Nephron progenitor cell (in vitro differentiated cells): ENCODE measurements around the gene DDI1.

Experiments used
- DNase-seq: peaks from one replicate; pipeline ENCODE4 v3.0.0; 2021
- H3K27ac Mint-ChIP-seq: 2 replicates; pipeline ENCODE4 v1.8.0; 2021; ENCODE audit warnings: mild to moderate bottlenecking, moderate library complexity, mixed read lengths
- H3K27me3 Mint-ChIP-seq: 2 replicates; pipeline ENCODE4 v1.8.0; 2021; ENCODE audit warnings: mild to moderate bottlenecking, low read depth, mixed read lengths; ENCODE audit not compliant: poor library complexity
- H3K36me3 Mint-ChIP-seq: 2 replicates; pipeline ENCODE4 v1.8.0; 2021; ENCODE audit warnings: low read depth, mixed read lengths
- H3K4me1 Mint-ChIP-seq: 2 replicates; pipeline ENCODE4 v1.8.0; 2021; ENCODE audit warnings: mixed read lengths
- H3K4me3 Mint-ChIP-seq: 2 replicates; pipeline ENCODE4 v1.8.0; 2021; ENCODE audit warnings: mild to moderate bottlenecking, moderate library complexity, mixed read lengths
- H3K9me3 Mint-ChIP-seq: 2 replicates; pipeline ENCODE4 v1.8.0; 2021; ENCODE audit warnings: mild to moderate bottlenecking, moderate library complexity, mixed read lengths
- TF ChIP-seq, protein P1 (sequence below): fragments of 200-600 bp; sonication (generic); IDR thresholded peaks from 2 replicates; pipeline ENCODE4 v1.5.0; 2021; ENCODE audit warnings: antibody characterized with exemption

DDI1 gene

DNA sequence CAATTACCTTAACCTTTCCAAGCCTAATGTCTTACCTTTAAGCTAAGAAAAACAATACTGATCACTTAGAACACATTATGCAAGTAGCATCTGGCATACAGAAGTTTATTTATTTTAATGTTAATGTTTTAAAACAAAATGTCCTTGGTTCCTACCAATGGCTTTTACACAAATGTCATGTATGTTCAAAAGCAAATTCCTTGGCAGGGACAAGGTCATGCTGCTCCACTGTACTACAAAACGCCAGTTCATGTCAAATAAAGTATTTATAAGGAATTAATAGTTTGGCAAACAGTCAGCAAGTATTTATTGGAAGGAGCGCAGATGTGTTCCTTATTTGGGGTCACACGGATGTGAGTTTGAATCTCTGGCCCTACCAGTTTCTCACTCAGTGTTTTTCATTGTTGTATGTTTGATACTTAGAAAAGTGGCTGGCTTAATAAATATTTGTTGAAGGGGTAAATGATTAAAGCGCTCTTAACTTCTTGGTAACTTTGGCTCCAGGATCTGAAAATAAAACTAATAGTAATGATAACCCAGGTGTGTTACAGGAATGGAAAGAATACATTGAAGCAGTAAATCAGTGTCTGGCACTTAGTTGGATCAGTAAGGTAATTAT lies 18.6 kb downstream of the DDI1 start:
- no peak overlapping the region for H3K27ac Mint-ChIP-seq
- TF ChIP-seq, protein P1, sequence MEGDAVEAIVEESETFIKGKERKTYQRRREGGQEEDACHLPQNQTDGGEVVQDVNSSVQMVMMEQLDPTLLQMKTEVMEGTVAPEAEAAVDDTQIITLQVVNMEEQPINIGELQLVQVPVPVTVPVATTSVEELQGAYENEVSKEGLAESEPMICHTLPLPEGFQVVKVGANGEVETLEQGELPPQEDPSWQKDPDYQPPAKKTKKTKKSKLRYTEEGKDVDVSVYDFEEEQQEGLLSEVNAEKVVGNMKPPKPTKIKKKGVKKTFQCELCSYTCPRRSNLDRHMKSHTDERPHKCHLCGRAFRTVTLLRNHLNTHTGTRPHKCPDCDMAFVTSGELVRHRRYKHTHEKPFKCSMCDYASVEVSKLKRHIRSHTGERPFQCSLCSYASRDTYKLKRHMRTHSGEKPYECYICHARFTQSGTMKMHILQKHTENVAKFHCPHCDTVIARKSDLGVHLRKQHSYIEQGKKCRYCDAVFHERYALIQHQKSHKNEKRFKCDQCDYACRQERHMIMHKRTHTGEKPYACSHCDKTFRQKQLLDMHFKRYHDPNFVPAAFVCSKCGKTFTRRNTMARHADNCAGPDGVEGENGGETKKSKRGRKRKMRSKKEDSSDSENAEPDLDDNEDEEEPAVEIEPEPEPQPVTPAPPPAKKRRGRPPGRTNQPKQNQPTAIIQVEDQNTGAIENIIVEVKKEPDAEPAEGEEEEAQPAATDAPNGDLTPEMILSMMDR = no peak
- DNase-seq = no peak
- H3K27me3 Mint-ChIP-seq = no peaks in the 10 kb centered on the region
- H3K9me3 Mint-ChIP-seq = no peaks in the 10 kb centered on the region
- H3K36me3 Mint-ChIP-seq = no peaks in the 10 kb centered on the region
- no peaks in the 10 kb centered on the region for H3K4me1 Mint-ChIP-seq
- H3K4me3 Mint-ChIP-seq = no peak overlapping the region

DNA sequence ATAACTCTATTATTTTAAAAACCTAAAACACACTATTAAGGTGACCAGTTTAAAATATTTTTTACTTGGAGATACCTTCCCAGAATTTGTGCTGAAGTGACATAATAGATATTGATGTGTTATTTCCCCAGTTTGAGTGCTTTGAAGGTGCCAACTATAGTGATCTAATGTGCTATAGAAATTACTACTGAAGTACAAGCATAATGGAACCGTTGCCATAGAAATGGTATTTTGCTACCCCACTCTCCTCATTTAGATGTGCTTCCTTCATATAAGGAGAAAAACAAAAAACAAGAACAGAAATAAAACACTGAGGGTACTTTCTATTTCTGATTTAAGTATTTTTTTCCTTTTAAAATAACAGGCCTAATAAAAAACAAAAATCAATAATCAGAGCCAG lies 19.2 kb downstream of the DDI1 start:
- TF ChIP-seq, protein P1 = no peak
- no peak overlapping the region for H3K27ac Mint-ChIP-seq
- no peaks in the 10 kb centered on the region for H3K27me3 Mint-ChIP-seq
- H3K4me1 Mint-ChIP-seq = no peaks in the 10 kb centered on the region
- DNase-seq = no peak
- H3K4me3 Mint-ChIP-seq = no peak overlapping the region
- no peaks in the 10 kb centered on the region for H3K36me3 Mint-ChIP-seq
- H3K9me3 Mint-ChIP-seq = no peaks in the 10 kb centered on the region

DNA sequence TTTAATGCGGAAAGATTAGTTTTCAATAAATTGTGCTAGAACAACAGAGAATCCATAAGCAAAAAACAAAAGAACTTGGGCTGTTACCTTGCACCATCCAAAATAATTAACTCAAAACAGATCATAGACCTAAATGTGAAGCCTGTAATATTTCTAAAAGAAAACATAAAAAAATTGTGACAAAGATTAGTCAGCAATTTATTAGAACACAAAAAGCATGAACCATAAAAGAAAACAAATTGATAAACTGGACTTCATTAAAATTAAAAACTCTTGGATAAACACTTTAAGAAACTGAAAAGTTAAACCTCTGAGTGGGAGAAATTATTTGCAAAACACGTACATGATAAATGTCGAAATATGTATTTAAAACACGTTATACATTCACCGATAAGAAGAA lies 21.5 kb downstream of the DDI1 start:
- TF ChIP-seq, protein P1 = no peak
- Mint-ChIP-seq H3K36me3 (no peaks in the 10 kb centered on the region), H3K4me1 (no peaks in the 10 kb centered on the region), H3K27ac (no peak overlapping the region), H3K4me3 (no peak overlapping the region), H3K9me3 (no peaks in the 10 kb centered on the region), H3K27me3 (no peaks in the 10 kb centered on the region)
- DNase-seq = no peak

DNA sequence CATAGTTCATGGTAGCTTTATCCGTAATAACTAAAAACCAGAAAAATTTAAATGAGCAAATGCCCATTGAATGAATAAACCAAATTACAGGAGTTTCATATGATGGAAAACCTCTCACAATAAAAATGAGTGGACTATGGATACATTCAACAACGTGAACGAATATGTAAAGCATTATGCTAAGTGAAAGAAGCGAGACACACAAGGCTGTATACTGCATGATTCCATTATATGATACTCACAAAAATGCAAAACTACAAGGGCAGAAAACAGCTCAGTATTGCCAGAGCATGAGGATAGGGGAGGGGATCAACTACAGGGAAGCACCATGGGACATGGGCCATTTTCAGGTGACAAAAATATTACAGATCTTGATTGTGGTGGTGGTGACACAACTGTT lies 22.2 kb downstream of the DDI1 start:
- Mint-ChIP-seq H3K9me3 (no peaks in the 10 kb centered on the region), H3K27ac (no peak overlapping the region), H3K4me3 (no peak overlapping the region), H3K27me3 (no peaks in the 10 kb centered on the region), H3K4me1 (no peaks in the 10 kb centered on the region), H3K36me3 (no peaks in the 10 kb centered on the region)
- TF ChIP-seq, protein P1 = no peak
- no peak for DNase-seq

DNA sequence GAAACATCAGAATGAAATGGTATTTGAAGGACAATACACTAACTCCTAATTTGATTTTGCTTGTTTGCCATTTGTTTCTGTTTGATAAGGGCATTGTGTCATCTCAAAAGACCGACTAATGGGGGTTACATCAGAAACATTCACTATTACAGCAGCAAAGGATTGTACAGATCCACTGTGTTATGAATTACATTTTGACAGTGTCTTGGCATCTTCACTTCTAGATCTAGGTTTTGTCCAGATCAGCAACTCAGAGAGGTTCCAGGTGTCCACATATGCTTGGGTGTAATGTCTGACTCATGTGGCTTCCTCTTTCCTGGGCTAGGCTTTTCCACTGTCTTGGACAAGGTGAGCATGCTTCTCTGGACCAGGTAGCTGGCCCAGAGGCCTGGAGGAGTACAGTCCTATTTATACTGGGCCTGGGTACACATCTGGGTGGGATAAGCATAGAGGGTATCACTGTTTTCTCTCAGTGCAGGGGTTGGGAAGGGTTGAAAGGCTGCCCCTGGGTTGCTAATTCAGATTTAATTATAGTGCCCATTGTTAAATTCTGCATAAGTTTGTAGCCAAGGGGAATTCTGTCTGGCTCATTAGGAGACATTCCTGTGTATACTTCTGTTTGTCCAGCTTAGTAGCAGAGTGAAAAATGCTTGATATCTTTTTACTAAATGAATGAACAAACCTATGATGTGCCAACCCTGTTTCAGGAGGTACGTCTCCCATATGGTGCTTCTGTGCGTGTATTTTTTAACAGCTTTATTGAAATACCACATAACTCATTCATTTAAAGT lies 23.8 kb downstream of the DDI1 start:
- Mint-ChIP-seq H3K27me3 (no peaks in the 10 kb centered on the region), H3K9me3 (no peaks in the 10 kb centered on the region), H3K4me3 (no peak overlapping the region), H3K4me1 (no peaks in the 10 kb centered on the region), H3K27ac (no peak overlapping the region), H3K36me3 (no peaks in the 10 kb centered on the region)
- DNase-seq = no peak
- TF ChIP-seq, protein P1 = no peak

DNA sequence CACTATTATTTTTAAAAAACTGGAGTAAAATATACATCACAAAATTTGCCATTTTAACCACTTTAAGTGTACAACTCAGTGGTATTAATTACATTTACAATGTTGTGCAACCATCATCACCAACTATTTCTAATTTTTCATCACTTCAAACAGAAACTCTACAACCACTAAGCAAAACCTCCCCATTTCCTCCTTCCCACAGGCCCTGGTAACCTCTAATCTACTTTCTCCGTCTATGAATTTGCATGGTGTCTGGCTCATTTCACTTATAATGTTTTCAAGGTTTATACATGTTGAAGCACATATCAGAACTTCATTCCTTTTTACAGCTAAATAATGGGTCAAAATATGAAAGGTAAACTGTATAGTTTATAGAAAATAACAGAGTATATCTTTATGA lies 24.4 kb downstream of the DDI1 start:
- Mint-ChIP-seq H3K9me3 (no peaks in the 10 kb centered on the region), H3K36me3 (no peaks in the 10 kb centered on the region), H3K4me3 (no peak overlapping the region), H3K27me3 (no peaks in the 10 kb centered on the region), H3K4me1 (no peaks in the 10 kb centered on the region), H3K27ac (no peak overlapping the region)
- no peak for DNase-seq
- TF ChIP-seq, protein P1 = no peak
